SIG-M5 treated with dmso at 0.1 percent for 504 hours (cell line): Measurements from ENCODE around the gene PLD1.
"Not testable (repeated sequence)": the region's sequence is repeated elsewhere in the genome, so short reads cannot be mapped to it uniquely, and the experiment has no call there.

Experiments used
- DNase-seq: peaks from one replicate; lab custom pipeline; 2025; ENCODE audit not compliant: unreplicated experiment; lab: John Stamatoyannopoulos, UW

PLD1 gene

DNA sequence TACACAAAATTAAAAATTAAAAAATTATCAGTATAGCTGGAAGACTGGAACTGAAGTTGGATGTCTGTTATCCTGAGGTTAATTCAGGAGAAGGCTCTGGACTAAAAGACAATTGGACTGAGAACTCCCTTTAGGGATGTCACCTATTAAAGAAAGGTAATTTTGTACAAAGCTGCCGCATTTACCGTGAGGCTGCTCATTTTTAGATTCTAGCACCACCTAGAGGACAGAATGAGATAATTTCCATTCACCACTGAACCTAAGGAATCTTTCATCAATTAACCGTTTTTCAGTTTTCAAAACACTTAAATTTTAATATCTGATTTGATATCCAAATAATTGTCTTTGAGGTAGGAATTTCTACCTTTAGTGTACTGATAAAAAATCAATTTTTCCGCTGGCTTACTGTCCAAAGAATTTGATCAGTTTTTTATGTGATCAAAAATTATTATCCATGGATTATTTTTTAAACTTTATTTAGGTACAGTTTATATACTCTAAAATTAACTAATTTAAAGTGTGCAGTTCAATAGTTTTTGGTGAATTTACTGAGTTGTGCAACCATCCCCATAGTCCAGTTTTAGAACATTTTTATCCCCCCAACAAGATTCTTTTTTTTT lies 243.4 kb downstream of the PLD1 start:
- DNase-seq, result peak; percentile 58

DNA sequence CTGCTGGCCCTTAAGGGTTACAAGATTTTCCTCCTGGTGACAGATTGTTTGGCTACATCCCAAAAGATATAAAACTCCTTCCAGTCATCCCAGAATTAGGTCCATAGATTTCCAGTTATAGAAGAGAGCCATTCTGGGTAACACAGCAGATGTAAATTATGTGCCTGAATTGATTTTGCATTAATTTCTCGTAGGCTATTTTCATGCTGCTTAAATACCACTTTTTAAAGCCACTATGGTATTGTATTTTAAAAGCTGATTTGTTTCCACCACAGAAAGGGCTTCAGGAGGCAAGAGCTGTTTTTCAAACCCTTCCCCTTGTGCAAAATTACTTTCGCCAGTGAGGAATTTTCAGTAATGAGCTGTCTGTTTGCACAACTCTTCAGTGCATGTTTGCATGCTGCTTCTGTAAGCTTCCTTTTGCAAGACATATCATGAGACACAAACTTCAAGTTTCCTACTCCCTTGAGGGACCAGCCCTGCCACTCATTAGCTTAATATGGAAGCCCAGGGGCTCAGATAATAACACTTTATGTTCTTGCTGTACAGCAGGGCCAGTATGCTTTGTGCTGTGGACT lies 244.7 kb downstream of the PLD1 start:
- DNase-seq, result peak; percentile 30

DNA sequence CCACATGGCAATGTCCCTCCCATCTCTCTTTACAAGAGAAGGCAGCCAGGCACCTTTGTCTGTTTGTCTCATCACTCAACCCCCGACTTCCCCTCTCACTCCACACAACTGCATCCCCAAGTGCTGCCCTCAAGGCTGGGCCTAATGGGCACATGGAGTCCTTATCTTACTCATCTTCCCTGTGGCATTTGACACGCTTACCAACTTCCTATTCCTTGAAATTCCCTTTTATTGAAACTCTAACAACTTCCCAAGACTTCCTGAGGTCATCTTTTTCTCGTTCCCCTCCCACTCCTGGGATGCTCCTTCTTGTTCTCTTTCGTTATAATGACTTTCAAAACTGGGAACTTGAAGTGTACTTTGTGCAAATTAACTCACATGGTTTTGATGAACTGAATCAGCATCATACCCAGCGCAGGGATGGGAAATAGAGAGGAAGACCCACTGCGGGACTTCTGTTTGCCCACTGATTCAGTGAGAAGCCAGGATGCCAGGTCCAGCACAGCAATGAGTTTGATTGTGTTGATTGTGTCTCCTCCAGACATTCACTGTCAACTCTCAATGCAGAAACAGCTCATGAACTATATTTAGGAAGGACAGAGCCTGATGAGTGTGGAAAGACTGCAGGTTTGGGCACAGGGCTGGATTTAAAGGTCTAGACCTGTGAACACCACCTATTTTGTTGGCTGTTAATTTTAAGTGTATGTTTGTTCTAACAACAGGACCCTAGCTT lies 245.4 kb downstream of the PLD1 start:
- DNase-seq, result no peak

DNA sequence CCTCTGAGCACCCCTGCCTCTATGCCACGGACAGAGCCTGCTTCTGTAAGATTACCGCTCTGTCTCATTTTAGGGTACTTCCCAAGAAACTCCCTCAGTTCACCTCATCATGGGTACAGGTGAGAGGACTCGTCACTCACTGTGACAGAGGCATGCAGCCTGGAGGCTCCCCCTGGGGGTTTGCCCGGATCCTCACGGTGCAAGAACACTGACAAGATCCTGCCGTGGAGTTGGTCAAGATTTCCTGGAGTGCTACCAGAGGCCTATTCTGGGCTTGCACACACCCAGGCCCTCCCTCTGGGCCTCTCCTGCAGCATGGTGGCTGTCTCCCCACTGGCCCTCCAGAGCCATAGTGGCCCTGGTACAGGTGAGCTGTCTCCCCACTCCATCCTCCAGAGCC lies 247.0 kb downstream of the PLD1 start:
- no peak for DNase-seq

DNA sequence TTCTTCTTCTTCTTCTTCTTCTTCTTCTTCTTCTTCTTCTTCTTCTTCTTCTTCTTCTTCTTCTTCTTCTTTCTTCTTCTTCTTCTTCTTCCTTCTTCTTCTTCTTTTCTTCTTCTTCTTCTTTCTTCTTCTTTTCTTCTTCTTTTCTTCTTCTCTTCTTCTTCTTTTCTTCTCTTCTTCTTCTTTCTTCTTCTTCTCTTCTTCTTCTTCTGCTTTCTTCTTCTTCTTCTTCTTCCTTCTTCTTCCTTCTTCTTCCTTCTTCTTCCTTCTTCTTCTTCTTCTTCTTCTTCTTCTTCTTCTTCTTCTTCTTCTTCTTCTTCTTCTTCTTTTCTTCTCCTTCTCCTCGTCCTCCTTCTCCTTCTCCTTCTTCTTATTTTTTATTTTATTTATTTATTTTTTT lies 247.8 kb downstream of the PLD1 start:
- not testable (repeated sequence) for DNase-seq

DNA sequence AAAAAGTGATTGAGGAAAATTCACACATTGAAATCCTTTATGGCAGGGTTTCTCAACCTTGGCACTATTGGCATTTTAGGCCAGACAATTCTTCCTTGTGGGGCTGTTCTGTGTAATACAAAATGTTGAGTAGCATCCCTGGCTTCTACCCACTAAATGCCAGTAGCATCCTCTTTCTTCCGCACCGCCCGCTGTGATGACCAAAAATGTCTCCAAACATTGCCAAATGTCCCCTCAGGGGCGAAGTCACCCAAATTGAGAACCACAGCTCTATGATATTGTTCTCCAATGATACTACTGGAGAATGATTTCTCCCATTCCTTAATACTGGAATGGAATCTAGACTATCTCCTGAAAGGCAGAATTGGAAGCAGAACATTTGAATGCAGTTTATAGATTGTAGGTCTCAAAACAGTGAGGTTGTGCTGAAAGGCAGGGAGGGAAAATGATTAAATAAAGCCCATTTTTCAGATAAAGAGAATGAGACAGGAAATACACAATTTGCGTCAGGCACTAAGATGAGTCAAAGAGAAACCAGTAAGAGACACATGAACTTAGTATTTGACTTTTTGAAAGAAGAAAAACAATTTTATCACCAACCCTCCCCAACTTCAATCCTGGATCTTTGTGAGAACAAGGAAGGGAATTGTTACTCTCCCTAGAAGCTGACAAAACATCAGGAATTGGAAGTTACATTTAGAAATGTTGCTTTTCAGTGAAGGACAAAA lies 248.5 kb downstream of the PLD1 start:
- DNase-seq, result no peak

DNA sequence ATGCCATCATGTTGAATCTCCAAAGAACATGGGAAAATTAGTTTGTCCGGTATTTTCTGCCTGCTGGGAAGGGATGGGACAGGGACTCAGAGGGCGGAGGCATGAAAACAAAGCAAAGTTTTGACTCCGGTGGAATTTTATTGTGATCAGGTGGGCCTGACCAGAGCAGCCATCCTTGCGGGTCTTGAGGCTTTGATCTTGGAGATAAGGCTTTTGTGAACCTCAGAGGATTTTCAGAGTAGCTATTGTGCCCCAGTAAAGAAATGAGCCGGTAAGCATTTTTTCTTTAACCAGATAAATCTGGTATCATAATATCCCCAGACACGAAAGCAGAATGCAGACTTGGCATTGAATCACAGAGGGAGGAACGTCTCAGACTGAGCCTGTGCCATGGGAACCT lies 250.7 kb downstream of the PLD1 start:
- no peak for DNase-seq

DNA sequence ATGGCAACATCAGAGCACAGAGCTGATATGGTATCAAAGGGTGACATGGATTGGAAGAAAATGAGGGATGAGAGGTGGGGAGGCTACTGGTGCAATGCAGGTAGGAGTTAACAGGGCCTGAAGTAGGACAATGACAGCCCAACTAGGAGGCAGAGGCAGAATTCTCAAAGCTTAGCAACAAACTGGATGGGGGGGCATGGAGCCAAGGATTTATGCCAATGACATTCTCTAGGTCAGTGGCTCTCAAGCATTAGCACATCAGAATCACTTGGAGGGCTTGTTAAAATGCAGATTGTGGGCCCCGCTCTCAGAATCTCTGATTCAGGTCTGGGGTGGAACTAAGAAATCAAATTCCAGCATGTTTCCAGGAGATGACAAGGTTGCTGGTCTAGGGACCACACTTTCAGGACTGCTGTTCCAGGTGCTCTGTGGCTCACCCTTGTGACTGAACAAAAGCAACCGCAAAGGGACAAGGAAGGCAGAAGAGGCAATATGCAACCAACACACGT lies 252.0 kb downstream of the PLD1 start:
- DNase-seq, result no peak

DNA sequence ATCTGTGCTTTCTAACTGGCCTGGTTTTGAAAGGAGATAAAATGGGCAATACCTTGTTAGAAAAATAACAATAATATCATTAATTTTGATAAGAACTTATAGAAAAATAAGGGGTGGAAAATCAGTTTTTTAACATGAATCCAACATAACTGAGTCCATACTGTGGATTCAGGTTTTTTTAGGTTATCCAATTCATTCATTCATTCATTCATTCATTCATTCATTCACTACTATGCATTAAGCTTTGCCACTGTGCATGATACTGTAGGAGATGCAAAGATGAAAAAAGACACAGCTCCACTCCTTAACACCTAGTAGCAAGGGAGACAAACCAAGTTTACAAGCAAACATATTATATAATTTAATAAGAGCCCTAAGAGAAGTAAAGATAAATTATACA lies 253.1 kb downstream of the PLD1 start:
- no peak for DNase-seq

DNA sequence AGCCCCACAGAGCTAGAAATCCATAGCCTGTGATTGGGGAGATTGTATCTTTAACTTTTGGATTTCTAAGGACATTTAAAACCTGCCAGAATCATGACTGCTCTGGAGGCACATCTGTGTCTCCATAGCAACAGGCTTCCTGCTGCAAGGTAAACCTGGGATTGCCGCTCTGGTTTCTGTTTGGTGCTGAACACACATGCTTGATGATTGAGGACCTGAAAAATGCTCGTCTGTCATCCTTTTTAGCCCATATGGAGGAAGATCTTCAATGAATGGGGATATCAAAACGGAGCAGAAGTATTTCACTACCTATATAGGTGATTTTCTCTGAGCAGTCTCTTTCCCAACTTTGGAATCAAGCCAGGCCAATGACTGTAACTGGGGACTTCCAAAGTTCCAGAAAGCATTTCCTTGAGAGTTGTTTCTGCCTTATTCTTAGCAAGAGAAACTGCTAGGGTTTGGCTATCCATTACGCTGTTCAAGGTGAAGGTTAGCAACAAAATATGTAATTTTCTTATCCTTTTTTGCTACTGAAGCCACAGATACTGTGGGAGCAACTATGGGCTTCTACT lies 253.6 kb downstream of the PLD1 start:
- no peak for DNase-seq

DNA sequence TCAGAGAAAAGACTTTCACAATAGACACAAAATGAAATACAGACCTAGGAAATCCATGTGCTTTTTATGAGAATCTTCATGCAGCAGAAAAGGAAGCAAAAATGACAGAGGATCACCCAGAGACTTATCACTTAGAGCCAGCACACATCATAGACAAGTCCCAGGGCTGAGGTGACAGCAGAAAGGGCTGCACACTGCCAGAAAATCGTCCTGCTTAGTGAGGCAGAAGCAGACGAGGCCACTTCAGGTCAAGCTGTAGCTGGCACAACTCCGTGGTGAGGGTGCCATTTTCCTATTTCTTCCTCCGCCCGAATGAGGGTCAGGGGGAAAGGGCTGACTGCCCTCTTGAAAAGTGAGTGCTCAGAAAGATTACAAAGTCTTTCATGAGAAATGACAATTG lies 254.1 kb downstream of the PLD1 start:
- DNase-seq, result no peak

DNA sequence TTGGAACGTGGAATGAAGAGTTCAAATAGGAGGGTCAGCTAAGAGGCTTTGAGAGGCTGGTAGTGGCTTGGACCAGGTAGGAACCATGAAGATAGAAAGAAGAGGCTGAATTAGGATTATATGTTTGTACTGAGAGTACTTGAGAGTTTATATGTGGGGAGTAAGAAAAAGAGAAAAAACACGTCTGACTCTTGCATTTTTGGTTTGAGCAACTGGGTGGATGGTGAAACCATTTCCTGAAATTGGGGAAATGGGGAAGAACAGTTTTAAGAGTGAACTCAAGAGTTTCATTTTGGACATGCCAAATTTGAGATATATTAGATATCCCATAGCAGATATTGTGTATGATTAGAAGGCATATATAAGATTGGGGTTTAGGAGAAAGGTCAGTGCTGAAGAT lies 257.2 kb downstream of the PLD1 start:
- DNase-seq, result peak; percentile 86

DNA sequence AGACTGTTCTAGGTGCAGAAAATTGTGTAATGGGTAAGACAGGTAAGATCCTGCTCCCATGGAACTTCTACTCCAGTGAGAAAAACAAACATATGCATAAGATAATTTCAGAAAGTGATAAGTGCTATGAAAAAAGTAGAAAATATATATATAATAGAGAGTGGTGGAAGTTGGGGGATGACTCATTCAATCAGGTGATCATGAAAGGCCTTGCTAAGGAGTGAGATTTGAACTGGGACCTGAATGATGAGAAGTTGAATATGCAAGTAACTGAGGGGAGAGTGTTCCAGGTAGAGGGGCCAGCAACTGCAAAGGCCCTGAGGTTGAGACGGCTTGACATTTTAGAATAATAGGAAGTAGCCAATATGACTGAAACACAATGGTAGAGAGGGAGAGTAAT lies 257.8 kb downstream of the PLD1 start:
- no peak for DNase-seq

DNA sequence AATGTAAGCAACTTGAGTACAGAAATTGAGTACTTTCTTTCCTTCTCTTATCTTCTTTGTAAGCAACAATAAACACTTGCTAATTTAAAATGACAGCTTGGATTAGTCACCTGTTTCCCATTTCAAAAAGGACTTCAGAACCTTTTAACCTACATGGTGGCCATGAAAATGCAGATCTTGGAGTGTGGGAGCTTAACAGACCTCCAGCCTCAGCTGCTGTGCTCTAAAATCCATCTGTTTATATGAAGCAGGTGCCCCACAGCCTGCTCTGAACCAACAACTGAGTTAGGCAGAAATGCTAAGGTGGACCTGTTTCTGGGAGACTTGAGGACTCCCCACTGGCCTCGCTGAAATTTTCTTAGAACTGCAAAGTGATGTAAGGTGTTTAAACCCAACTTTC lies 259.0 kb downstream of the PLD1 start:
- no peak for DNase-seq
